Retinal pigment epithelial cell (primary cell): ENCODE measurements around the gene GRID1.

Experiments used
- DNase-seq: peaks from one replicate; pipeline ENCODE4 v3.0.0-alpha.2; 2010; ENCODE audit warnings: low read depth
- H3K4me3 ChIP-seq: 2 replicates; pipeline ENCODE4 v1.5.1; 2011; ENCODE audit warnings: mild to moderate bottlenecking, low read length, control low read depth, moderate library complexity
- TF ChIP-seq, protein P1 (sequence below): conservative IDR thresholded peaks from 2 replicates; pipeline ENCODE4 v1.5.1; 2011; ENCODE audit warnings: low read depth, low read length, control low read depth, inconsistent platforms

Gene GRID1

DNA sequence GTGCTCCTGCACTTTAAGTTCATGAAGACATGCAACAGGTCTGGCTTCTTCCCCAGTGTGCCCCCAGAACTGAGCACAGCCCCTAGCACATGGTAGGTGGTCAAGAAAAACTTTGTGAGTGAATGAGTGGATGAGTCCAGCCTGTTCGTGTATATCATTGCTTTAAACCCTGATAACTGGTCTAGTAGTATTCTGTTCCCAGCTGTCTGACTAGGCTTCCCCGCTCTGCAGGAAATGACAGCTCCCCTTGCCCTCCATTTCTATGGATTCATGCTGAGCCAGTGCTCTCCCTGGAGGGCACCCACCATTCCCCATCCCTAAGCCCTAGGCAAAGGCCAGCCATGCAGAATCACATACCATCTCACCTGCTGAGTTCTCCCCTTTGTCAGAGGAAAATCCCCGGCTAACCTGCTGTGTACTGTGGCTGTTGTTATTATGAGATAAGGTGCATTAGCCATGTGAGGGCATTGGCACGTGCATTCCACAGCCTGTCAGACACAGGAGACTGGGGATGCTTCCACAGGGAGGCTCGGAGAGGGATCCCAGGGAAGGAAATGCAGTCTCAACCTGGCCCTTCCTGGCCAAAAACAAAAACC is 698.9 kb downstream of the GRID1 start:
- TF ChIP-seq, protein P1, sequence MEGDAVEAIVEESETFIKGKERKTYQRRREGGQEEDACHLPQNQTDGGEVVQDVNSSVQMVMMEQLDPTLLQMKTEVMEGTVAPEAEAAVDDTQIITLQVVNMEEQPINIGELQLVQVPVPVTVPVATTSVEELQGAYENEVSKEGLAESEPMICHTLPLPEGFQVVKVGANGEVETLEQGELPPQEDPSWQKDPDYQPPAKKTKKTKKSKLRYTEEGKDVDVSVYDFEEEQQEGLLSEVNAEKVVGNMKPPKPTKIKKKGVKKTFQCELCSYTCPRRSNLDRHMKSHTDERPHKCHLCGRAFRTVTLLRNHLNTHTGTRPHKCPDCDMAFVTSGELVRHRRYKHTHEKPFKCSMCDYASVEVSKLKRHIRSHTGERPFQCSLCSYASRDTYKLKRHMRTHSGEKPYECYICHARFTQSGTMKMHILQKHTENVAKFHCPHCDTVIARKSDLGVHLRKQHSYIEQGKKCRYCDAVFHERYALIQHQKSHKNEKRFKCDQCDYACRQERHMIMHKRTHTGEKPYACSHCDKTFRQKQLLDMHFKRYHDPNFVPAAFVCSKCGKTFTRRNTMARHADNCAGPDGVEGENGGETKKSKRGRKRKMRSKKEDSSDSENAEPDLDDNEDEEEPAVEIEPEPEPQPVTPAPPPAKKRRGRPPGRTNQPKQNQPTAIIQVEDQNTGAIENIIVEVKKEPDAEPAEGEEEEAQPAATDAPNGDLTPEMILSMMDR = no peak
- DNase-seq = no peak
- no peak overlapping the region for H3K4me3 ChIP-seq

- DNase-seq = no peak
- TF ChIP-seq, protein P1 = no peak
- no peak overlapping the region for H3K4me3 ChIP-seq
Measured at GRCh38 chr10:85666987-85667386, 699.6 kb downstream of the GRID1 start.

GRCh38 chr10:85666102-85666501 is 700.5 kb downstream of the GRID1 start:
- TF ChIP-seq, protein P1 = no peak
- no peak overlapping the region for H3K4me3 ChIP-seq
- DNase-seq = no peak

GRCh38 chr10:85665681-85666080 is 700.9 kb downstream of the GRID1 start:
- H3K4me3 ChIP-seq = no peak overlapping the region
- DNase-seq = no peak
- TF ChIP-seq, protein P1 = no peak

- TF ChIP-seq, protein P1 = no peak
- no peak overlapping the region for H3K4me3 ChIP-seq
- DNase-seq = no peak
Measured at GRCh38 chr10:85665078-85665477, 701.5 kb downstream of the GRID1 start.

DNA sequence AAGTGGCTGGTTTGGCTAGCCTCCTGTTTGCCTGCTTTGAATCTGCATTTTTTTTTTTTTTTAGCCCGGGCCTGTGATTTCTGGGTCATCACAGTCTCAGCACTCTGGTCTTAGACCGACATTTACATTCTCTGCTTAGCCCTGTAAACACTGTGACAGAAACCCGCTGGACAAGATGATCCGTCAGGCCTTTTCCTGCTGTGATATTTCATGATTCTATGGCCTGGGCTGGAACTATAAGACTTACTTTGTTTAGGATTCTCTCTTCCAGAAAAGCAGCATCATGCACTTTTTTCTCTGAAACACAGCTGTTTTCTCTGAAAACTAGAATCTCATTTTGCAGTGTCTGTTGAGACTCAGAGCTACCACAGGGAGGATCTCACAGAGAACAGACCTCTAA is 705.5 kb downstream of the GRID1 start:
- TF ChIP-seq, protein P1 = no peak
- H3K4me3 ChIP-seq = no peak overlapping the region
- no peak for DNase-seq

DNA sequence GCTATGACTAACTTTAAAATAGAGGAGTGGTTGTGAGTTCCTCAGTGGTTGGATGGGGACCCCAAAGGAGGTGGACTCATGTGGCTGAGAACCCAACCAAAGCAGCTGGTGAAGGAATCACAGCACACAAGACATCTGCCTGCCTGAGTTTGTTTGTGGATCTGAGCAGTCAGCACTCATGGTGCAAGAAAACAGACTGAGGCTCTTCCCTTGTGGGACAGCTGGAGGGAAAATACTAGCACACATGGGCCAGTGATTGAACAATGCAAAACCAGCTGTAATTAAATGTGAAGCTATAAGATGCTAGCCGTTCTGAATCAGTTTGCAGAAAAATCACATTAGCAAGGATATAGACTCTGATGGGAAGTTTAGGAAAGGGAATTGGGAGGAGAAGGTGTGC is 707.3 kb downstream of the GRID1 start:
- H3K4me3 ChIP-seq = no peak overlapping the region
- DNase-seq = no peak
- TF ChIP-seq, protein P1 = no peak
